Astrocyte (in vitro differentiated cells and primary cell): ENCODE measurements around the gene TLR6. TPM values are rescaled to one million over a fixed set of nuclear protein-coding genes. Genes with fewer than 3 reads are reported as not detected.

Source experiments
- DNase-seq: peaks from one replicate; pipeline ENCODE4 v3.0.0-alpha.2; 2010; ENCODE audit warnings: low read depth
- FAIRE-seq: peaks from 2 replicates; lab custom pipeline; 2011; peaks lifted over from hg19 to GRCh38; lab: Jason Lieb, UNC
- H2AFZ ChIP-seq: 2 replicates; pipeline ENCODE4 v1.6.0; 2012; ENCODE audit warnings: low read depth, low read length, inconsistent platforms
- H3K27ac ChIP-seq: 2 replicates; pipeline ENCODE4 v1.5.1; 2011; ENCODE audit warnings: low read depth, low read length, inconsistent platforms
- H3K27me3 ChIP-seq: 2 replicates; pipeline ENCODE4 v1.6.0; 2011; ENCODE audit warnings: low read length, inconsistent platforms; ENCODE audit not compliant: insufficient read depth
- H3K36me3 ChIP-seq: 2 replicates; pipeline ENCODE4 v1.5.1; 2011; ENCODE audit warnings: low read length, inconsistent platforms; ENCODE audit not compliant: insufficient read depth
- H3K4me1 ChIP-seq: 2 replicates; pipeline ENCODE4 v1.5.1; 2011; ENCODE audit warnings: low read length, inconsistent platforms; ENCODE audit not compliant: insufficient read depth
- H3K4me2 ChIP-seq: 2 replicates; pipeline ENCODE4 v1.6.0; 2012; ENCODE audit warnings: low read length, inconsistent platforms
- H3K4me3 ChIP-seq: 2 replicates; pipeline ENCODE4 v1.5.1; 2011; ENCODE audit warnings: low read depth, mild to moderate bottlenecking, low read length, inconsistent platforms; ENCODE audit not compliant: insufficient read depth
- H3K79me2 ChIP-seq: 2 replicates; pipeline ENCODE4 v1.6.0; 2012; ENCODE audit warnings: mild to moderate bottlenecking, low read length, inconsistent platforms; ENCODE audit not compliant: insufficient read depth
- H3K9ac ChIP-seq: 2 replicates; pipeline ENCODE4 v1.6.0; 2012; ENCODE audit warnings: mild to moderate bottlenecking, low read length, inconsistent platforms
- H3K9me3 ChIP-seq: 2 replicates; pipeline ENCODE4 v1.5.1; 2012; ENCODE audit warnings: low read depth, mild to moderate bottlenecking, low read length, inconsistent platforms; ENCODE audit not compliant: insufficient read depth
- H4K20me1 ChIP-seq: 2 replicates; pipeline ENCODE4 v1.6.0; 2012; ENCODE audit warnings: low read length, inconsistent platforms; ENCODE audit not compliant: insufficient read depth
- H3K27ac Mint-ChIP-seq: one replicate; pipeline ENCODE4 v1.8.0; 2021; ENCODE audit warnings: mild to moderate bottlenecking, mixed read lengths; ENCODE audit not compliant: unreplicated experiment
- H3K27me3 Mint-ChIP-seq: one replicate; pipeline ENCODE4 v1.8.0; 2021; ENCODE audit warnings: low read depth, mixed read lengths; ENCODE audit not compliant: unreplicated experiment
- H3K36me3 Mint-ChIP-seq: one replicate; pipeline ENCODE4 v1.8.0; 2021; ENCODE audit warnings: low read depth, mixed read lengths; ENCODE audit not compliant: unreplicated experiment
- H3K4me1 Mint-ChIP-seq: one replicate; pipeline ENCODE4 v1.8.0; 2021; ENCODE audit warnings: low read depth, mixed read lengths; ENCODE audit not compliant: unreplicated experiment
- H3K4me3 Mint-ChIP-seq: one replicate; pipeline ENCODE4 v1.8.0; 2021; ENCODE audit warnings: mild to moderate bottlenecking, moderate library complexity, mixed read lengths; ENCODE audit not compliant: unreplicated experiment
- H3K9me3 Mint-ChIP-seq: one replicate; pipeline ENCODE4 v1.8.0; 2021; ENCODE audit warnings: mild to moderate bottlenecking, mixed read lengths; ENCODE audit not compliant: unreplicated experiment
- EZH2 ChIP-seq: IDR thresholded peaks from 2 replicates; pipeline ENCODE4 v1.6.1; 2012; ENCODE audit warnings: mild to moderate bottlenecking, low read length, inconsistent platforms; ENCODE audit not compliant: insufficient read depth
- total RNA-seq: library from RNA; stranded (reverse); gene quantifications from 2 replicates; pipeline ENCODE4 v1.2.1, GENCODE V29; 2021
- TF ChIP-seq, protein P1 (sequence below): IDR thresholded peaks from 2 replicates; pipeline ENCODE4 v1.5.1; 2011; ENCODE audit warnings: low read depth, mild to moderate bottlenecking, inconsistent platforms, low read length, moderate library complexity; ENCODE audit not compliant: insufficient read depth

Gene TLR6
- total RNA-seq, 1 donor from 2014 or later: 3.8 TPM

DNA sequence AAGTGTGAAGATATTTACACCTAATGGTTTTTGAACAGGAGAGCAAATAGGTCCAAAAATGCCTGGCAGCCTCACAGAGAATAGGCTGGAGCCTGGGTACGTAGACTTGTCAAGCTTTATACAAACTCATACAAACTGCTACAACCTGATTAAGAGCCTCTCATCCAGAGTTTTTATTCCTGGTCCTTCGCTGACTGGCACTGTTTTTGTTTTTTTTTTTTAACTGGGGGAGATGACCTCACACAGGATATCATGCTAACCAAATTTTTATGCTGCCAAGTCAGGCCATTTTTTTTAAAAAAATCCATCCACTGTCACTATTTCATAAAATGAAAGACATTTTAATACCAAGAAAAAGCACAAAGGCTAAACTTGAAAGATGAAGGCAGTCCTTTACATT lies 12.9 kb upstream of the TLR6 start:
- Mint-ChIP-seq H3K9me3 (no peaks in the 10 kb centered on the region), H3K4me3 (peak overlapping the region; percentile 94), H3K27me3 (no peaks in the 10 kb centered on the region), H3K4me1 (peaks cover 37% of the 10 kb centered on the region), H3K36me3 (peaks cover 8% of the 10 kb centered on the region), H3K27ac (peak overlapping the region; percentile 96)
- peak overlapping the region; percentile 100 for H3K9ac ChIP-seq
- H3K79me2 ChIP-seq: peaks cover 74% of the 10 kb centered on the region
- peak; percentile 55 for FAIRE-seq
- peaks cover 45% of the 10 kb centered on the region for H3K4me1 ChIP-seq
- TF ChIP-seq, protein P1, sequence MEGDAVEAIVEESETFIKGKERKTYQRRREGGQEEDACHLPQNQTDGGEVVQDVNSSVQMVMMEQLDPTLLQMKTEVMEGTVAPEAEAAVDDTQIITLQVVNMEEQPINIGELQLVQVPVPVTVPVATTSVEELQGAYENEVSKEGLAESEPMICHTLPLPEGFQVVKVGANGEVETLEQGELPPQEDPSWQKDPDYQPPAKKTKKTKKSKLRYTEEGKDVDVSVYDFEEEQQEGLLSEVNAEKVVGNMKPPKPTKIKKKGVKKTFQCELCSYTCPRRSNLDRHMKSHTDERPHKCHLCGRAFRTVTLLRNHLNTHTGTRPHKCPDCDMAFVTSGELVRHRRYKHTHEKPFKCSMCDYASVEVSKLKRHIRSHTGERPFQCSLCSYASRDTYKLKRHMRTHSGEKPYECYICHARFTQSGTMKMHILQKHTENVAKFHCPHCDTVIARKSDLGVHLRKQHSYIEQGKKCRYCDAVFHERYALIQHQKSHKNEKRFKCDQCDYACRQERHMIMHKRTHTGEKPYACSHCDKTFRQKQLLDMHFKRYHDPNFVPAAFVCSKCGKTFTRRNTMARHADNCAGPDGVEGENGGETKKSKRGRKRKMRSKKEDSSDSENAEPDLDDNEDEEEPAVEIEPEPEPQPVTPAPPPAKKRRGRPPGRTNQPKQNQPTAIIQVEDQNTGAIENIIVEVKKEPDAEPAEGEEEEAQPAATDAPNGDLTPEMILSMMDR: no peak
- TF ChIP-seq EZH2: no peak
- peaks cover 41% of the 10 kb centered on the region for H4K20me1 ChIP-seq
- peaks cover 29% of the 10 kb centered on the region for H3K36me3 ChIP-seq
- peak overlapping the region; percentile 94 for H3K4me3 ChIP-seq
- no peaks in the 10 kb centered on the region for H3K27me3 ChIP-seq
- peak overlapping the region; percentile 98 for H3K27ac ChIP-seq
- H3K4me2 ChIP-seq: peak overlapping the region; percentile 98
- no peak overlapping the region for H2AFZ ChIP-seq
- DNase-seq: no peak
- no peaks in the 10 kb centered on the region for H3K9me3 ChIP-seq

DNA sequence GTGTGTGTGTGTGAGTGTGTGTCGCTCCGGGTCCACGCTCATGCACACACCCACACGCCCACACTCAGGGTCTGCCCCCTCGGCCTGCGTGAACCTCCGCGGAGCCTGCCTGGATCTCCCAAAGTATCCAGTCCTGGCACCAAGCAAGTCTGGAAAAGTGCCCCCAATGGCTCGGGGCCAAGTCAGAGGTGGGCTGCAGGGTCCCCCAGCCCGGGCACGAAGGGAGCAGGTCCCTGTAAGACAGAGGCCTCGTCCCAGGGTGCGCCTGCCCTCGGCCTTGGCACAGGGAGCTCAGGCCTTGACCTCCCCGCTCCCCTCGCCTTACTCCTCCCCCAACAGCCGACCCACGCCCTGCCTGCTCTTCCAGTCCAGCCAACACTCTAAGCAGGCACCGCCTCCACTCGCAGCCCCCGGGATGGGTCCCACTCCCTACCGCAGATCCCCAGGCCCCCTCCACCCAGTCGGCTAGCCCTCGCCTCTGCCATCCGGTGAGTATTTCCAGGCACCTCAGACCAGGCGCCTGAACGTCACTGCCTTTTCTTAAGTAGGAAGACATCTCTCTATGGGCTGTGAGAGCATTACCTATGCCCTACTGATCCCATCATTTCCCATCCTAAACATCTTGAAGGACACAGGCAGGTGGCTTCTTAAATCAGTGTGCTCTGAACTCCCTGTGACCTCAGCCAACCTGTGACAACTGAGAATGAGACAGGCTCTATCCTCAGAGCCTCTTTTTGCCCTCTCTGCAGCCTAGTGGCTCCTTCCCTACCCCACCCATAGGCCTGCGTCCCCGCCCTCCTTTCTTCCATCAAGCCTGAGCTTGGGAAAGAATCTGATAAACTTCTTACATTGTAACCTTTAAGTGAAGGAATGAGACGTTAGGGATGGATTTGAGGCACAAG lies 11.7 kb upstream of the TLR6 start:
- H3K9ac ChIP-seq: peak overlapping the region; percentile 100
- peaks cover 7% of the 10 kb centered on the region for H3K36me3 Mint-ChIP-seq
- no peak overlapping the region for H2AFZ ChIP-seq
- peak overlapping the region; percentile 94 for H3K4me3 Mint-ChIP-seq
- no peak for TF ChIP-seq EZH2
- TF ChIP-seq, protein P1: no peak
- H3K4me2 ChIP-seq: peak overlapping the region; percentile 98
- FAIRE-seq (no peak), DNase-seq (no peak)
- H4K20me1 ChIP-seq: peaks cover 29% of the 10 kb centered on the region
- no peaks in the 10 kb centered on the region for H3K9me3 ChIP-seq
- peak overlapping the region; percentile 98 for H3K27ac ChIP-seq
- H3K9me3 Mint-ChIP-seq: no peaks in the 10 kb centered on the region
- H3K4me3 ChIP-seq: peak overlapping the region; percentile 94
- peaks cover 27% of the 10 kb centered on the region for H3K4me1 Mint-ChIP-seq
- H3K27me3 ChIP-seq: no peaks in the 10 kb centered on the region
- H3K4me1 ChIP-seq: peaks cover 45% of the 10 kb centered on the region
- peak overlapping the region; percentile 96 for H3K27ac Mint-ChIP-seq
- H3K79me2 ChIP-seq: peaks cover 62% of the 10 kb centered on the region
- no peaks in the 10 kb centered on the region for H3K27me3 Mint-ChIP-seq
- peaks cover 27% of the 10 kb centered on the region for H3K36me3 ChIP-seq
